ENCODE measurements around the gene CHAF1B. TPM values are rescaled to one million over a fixed set of nuclear protein-coding genes. Genes with fewer than 3 reads are reported as not detected.
"Not testable (repeated sequence)": the region's sequence is repeated elsewhere in the genome, so short reads cannot be mapped to it uniquely, and the experiment has no call there.

Gene CHAF1B
- total and polyA plus RNA-seq, 8 donors = 1.5 to 4.6 (median 3.1) TPM

- intact Hi-C loops (cut with DNase I) = no loop called here
- Histone ChIP-seq H3K27ac (peak overlapping the region in 2 of 4 donors; percentile 59 to 69), H3K4me1 (no peaks in the 10 kb centered on the region), H3K27me3 (no peaks in the 10 kb centered on the region), H3K36me3 (no peaks in the 10 kb centered on the region), H3K4me3 (peak overlapping the region; percentile 49 to 84 (median 69)), H3K9me3 (no peaks in the 10 kb centered on the region)
- TF ChIP-seq, protein P1, sequence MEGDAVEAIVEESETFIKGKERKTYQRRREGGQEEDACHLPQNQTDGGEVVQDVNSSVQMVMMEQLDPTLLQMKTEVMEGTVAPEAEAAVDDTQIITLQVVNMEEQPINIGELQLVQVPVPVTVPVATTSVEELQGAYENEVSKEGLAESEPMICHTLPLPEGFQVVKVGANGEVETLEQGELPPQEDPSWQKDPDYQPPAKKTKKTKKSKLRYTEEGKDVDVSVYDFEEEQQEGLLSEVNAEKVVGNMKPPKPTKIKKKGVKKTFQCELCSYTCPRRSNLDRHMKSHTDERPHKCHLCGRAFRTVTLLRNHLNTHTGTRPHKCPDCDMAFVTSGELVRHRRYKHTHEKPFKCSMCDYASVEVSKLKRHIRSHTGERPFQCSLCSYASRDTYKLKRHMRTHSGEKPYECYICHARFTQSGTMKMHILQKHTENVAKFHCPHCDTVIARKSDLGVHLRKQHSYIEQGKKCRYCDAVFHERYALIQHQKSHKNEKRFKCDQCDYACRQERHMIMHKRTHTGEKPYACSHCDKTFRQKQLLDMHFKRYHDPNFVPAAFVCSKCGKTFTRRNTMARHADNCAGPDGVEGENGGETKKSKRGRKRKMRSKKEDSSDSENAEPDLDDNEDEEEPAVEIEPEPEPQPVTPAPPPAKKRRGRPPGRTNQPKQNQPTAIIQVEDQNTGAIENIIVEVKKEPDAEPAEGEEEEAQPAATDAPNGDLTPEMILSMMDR (IDR thresholded peaks at IDR 0.05) = no peak
- whole genome bisulfite sequencing, 2 donors = 71 to 75% methylated on average over 21 of the region's 21 CpGs
- no peak for DNase-seq
- FAIRE-seq = no peak
- no peak for ATAC-seq
Measured at GRCh38 chr21:36386031-36386642, 945 bp downstream of the CHAF1B start.

DNA sequence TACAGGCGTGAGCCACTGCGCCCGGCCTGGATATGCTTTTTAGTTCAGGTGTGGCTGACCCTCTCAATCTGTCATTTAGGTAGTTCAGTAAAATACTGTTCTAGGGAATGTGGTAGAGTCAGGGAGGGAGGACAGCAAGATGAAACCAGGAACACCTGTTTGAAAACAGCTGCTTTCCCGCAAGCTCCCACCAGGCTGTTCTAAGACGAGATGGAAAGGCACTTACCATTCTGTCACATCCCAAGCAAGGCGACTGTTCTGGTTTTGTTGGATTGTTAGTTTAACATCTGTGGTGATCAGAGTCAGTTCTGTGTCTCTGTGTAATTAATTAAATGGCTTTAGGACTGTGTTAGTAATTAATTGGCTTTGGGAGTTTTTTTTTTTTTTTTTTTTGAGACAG is 2.9 kb downstream of the CHAF1B start:
- Histone ChIP-seq H3K9me3 (no peaks in the 10 kb centered on the region), H3K4me1 (no peaks in the 10 kb centered on the region), H3K4me3 (no peak overlapping the region), H3K36me3 (no peaks in the 10 kb centered on the region), H3K27ac (no peak overlapping the region), H3K27me3 (no peaks in the 10 kb centered on the region)
- intact Hi-C loops (cut with DNase I) = no loop called here
- FAIRE-seq = no peak
- DNase-seq = no peak
- 86 to 88% methylated on average over 6 of the region's 6 CpGs for WGBS, 2 donors
- TF ChIP-seq, protein P1 (IDR thresholded peaks at IDR 0.05) = no peak
- no peak for ATAC-seq

GRCh38 chr21:36388835-36389234 is 3.6 kb downstream of the CHAF1B start:
- Histone ChIP-seq H3K36me3 (no peaks in the 10 kb centered on the region), H3K27me3 (no peaks in the 10 kb centered on the region), H3K27ac (no peak overlapping the region), H3K9me3 (no peaks in the 10 kb centered on the region), H3K4me1 (no peaks in the 10 kb centered on the region), H3K4me3 (no peak overlapping the region)
- DNase-seq (peak in 3 of 6 donors; percentile 21 to 38 (median 31)), FAIRE-seq (no peak), ATAC-seq (peak in 2 of 4 donors; percentile 14 to 29)
- intact Hi-C loops (cut with DNase I) = no loop called here
- TF ChIP-seq, protein P1 (IDR thresholded peaks at IDR 0.05) = no peak
- 55 to 56% methylated on average over 10 of the region's 10 CpGs for WGBS, 2 donors

- H3K4me1 ChIP-seq; H3K27me3 ChIP-seq; DNase-seq; FAIRE-seq; ATAC-seq; intact Hi-C loops (cut with DNase I); H3K9me3 ChIP-seq; H3K4me3 ChIP-seq; H3K27ac ChIP-seq; H3K36me3 ChIP-seq: not testable (repeated sequence)
- WGBS, 2 donors = 98 to 100% methylated on average over 5 of the region's 6 CpGs
Measured at GRCh38 chr21:36391649-36392048, 6.5 kb downstream of the CHAF1B start.

GRCh38 chr21:36395353-36396111 is 10.3 kb downstream of the CHAF1B start:
- Histone ChIP-seq H3K9me3 (no peaks in the 10 kb centered on the region), H3K27me3 (no peaks in the 10 kb centered on the region), H3K4me1 (no peaks in the 10 kb centered on the region), H3K4me3 (no peak overlapping the region), H3K27ac (no peak overlapping the region), H3K36me3 (no peaks in the 10 kb centered on the region)
- FAIRE-seq (no peak), DNase-seq (no peak), ATAC-seq (no peak)
- TF ChIP-seq, protein P1 (IDR thresholded peaks at IDR 0.05) = no peak
- WGBS, 2 donors = 92 to 93% methylated on average over 6 of the region's 6 CpGs
- intact Hi-C loops (cut with DNase I) = no loop called here
